Epidermal melanocyte (primary cell): ENCODE measurements around the gene AMELX.

ENCODE experiments used
- DNase-seq: peaks from one replicate; pipeline ENCODE4 v3.0.0; 2011; ENCODE audit warnings: low spot score; ENCODE audit not compliant: insufficient read length

Gene AMELX

GRCh38 chrX:11293113-11293512, at the start of gene AMELX:
TSS of gene AMELX (plus strand) at chrX:11293413. CDS start at chrX:11294789, 1,376 bp downstream.
- DNase-seq, result no peak

GRCh38 chrX:11244636-11245035, 48.6 kb upstream of the AMELX start:
- DNase-seq, result no peak

- no peak for DNase-seq
Observed at GRCh38 chrX:11254417-11255109, 38.6 kb upstream of the AMELX start.

- DNase-seq, result no peak
Observed at GRCh38 chrX:11257290-11257689, 35.9 kb upstream of the AMELX start.

GRCh38 chrX:11257711-11258110, 35.5 kb upstream of the AMELX start:
- DNase-seq, result no peak

- no peak for DNase-seq
Observed at GRCh38 chrX:11259437-11259836, 33.8 kb upstream of the AMELX start.

GRCh38 chrX:11261260-11261659, 32.0 kb upstream of the AMELX start:
- no peak for DNase-seq

GRCh38 chrX:11264925-11265324, 28.3 kb upstream of the AMELX start:
- DNase-seq, result no peak

GRCh38 chrX:11265352-11265751, 27.9 kb upstream of the AMELX start:
- no peak for DNase-seq

GRCh38 chrX:11266573-11267003, 26.6 kb upstream of the AMELX start:
- DNase-seq, result no peak

GRCh38 chrX:11267425-11267824, 25.8 kb upstream of the AMELX start:
- DNase-seq, result no peak

GRCh38 chrX:11269006-11269405, 24.2 kb upstream of the AMELX start:
- no peak for DNase-seq

GRCh38 chrX:11269996-11270395, 23.2 kb upstream of the AMELX start:
- no peak for DNase-seq

GRCh38 chrX:11272290-11272689, 20.9 kb upstream of the AMELX start:
- no peak for DNase-seq

- no peak for DNase-seq
Observed at GRCh38 chrX:11272863-11273262, 20.4 kb upstream of the AMELX start.

GRCh38 chrX:11273544-11273943, 19.7 kb upstream of the AMELX start:
- no peak for DNase-seq

- no peak for DNase-seq
Observed at GRCh38 chrX:11282043-11282442, 11.2 kb upstream of the AMELX start.

- peak; percentile 28 for DNase-seq
Observed at GRCh38 chrX:11285651-11286050, 7.6 kb upstream of the AMELX start.

GRCh38 chrX:11287505-11287904, 5.7 kb upstream of the AMELX start:
- DNase-seq, result no peak

- no peak for DNase-seq
Observed at GRCh38 chrX:11290416-11291102, 2.7 kb upstream of the AMELX start.

GRCh38 chrX:11296051-11296450, 2.8 kb downstream of the AMELX start:
- no peak for DNase-seq

- no peak for DNase-seq
Observed at GRCh38 chrX:11298600-11298999, 5.4 kb downstream of the AMELX start.

GRCh38 chrX:11304829-11305228, 11.6 kb downstream of the AMELX start:
- DNase-seq, result no peak
